Panc1 (cell line): ENCODE data around the gene CMIP.

Source experiments
- CTCF ChIP-seq: fragments of 450-650 bp; IDR thresholded peaks from 2 replicates; pipeline ENCODE4 v1.5.1; 2017; ENCODE audit warnings: mild to moderate bottlenecking
- POLR2AphosphoS5 ChIP-seq: IDR thresholded peaks from 2 replicates; pipeline ENCODE4 v1.6.1; 2012; ENCODE audit warnings: mild to moderate bottlenecking, low read depth, low read length, moderate library complexity

- no peak for TF ChIP-seq POLR2AphosphoS5
- TF ChIP-seq CTCF, result no peak
Measured at GRCh38 chr16:81487301-81487720, 42.7 kb downstream of the CMIP start.
